ENCODE data around the gene FAM221B.

GRCh38 chr9:35778496-35778895 is 50.0 kb downstream of the FAM221B start:
- TF ChIP-seq CTCF (conservative IDR thresholded peaks at IDR 0.05; ENCODE audit: low read depth, low read length) (no peak), RFX5 (IDR thresholded peaks at IDR 0.05; ENCODE audit: low read depth, low read length) (no peak), FOS (IDR thresholded peaks at IDR 0.05; ENCODE audit: low read depth, low read length) (no peak), RAD21 (IDR thresholded peaks at IDR 0.05; ENCODE audit: low read length) (no peak), POLR2A (IDR thresholded peaks at IDR 0.05; ENCODE audit: low read depth, low read length) (no peak)
